Esophagus squamous epithelium (tissue), 5 donors: ENCODE results near the gene SH3PXD2A. TPM values are rescaled to one million over a fixed set of nuclear protein-coding genes. Genes with fewer than 3 reads are reported as not detected.

Experiments used
- DNase-seq: peaks from one replicate; lab custom pipeline; 2025; lab: John Stamatoyannopoulos, UW
- H3K27ac ChIP-seq, 4 donors: fragments of 200-600 bp; sonication (generic); one replicate each; pipeline ENCODE4 v1.5.1; 2016 to 2019; ENCODE audit warnings: mild to moderate bottlenecking in 1 of 4
- H3K27me3 ChIP-seq, 4 donors: fragments of 200-600 bp; sonication (generic); 1 replicate in 3 of 4; 2 replicates in 1 of 4; pipeline versions ENCODE4 v1.5.1 to v1.6.0; 2017 to 2021; ENCODE audit warnings: antibody characterized with exemption in 1 of 4
- H3K36me3 ChIP-seq, 3 donors: fragments of 200-600 bp; sonication (generic); one replicate each; pipeline ENCODE4 v1.5.1; 2016 to 2019
- H3K4me1 ChIP-seq, 3 donors: fragments of 200-600 bp; sonication (generic); one replicate each; pipeline ENCODE4 v1.5.1; 2017 to 2019
- H3K4me3 ChIP-seq, 4 donors: fragments of 200-600 bp; sonication (generic); 1 replicate in 3 of 4; 2 replicates in 1 of 4; pipeline ENCODE4 v1.5.1; 2016 to 2019; ENCODE audit warnings: mild to moderate bottlenecking in 2 of 4, moderate library complexity in 1 of 4
- H3K9me3 ChIP-seq, 3 donors: fragments of 200-600 bp; sonication (generic); one replicate each; pipeline ENCODE4 v1.5.1; 2016 to 2019
- POLR2A ChIP-seq, 4 donors: fragments of 450-650 bp; IDR thresholded peaks; one replicate each; pipeline ENCODE4 v1.6.1; 2017; ENCODE audit warnings: antibody characterized with exemption in 4 of 4, mild to moderate bottlenecking in 4 of 4, moderate library complexity in 3 of 4
- WGBS, 2 donors: methylation state at CpG; one replicate each; pipeline ENCODE4 v1.1.5; 2018; 5-methylcytosine and 5-hydroxymethylcytosine counted together
- intact Hi-C: fragments of 100-400 bp; cut with DNase I; formaldehyde crosslinking; loops from one replicate; pipeline ENCODE4 v1.15.0; 2022
- total RNA-seq, 4 donors: library from RNA; depleted of rRNA; stranded (reverse); fragments of >200 nt; gene quantifications; one replicate each; pipeline ENCODE4 v1.1.0, GENCODE V29; 2016
- TF ChIP-seq, protein P1 (sequence below), 6 experiments: fragments of 450-650 bp in 4 of 6; fragments of 200-600 bp in 2 of 6; sonication (generic) in 2 of 6; IDR thresholded peaks; one replicate each; pipeline ENCODE4 v1.5.1; 2016 to 2019; ENCODE audit warnings: antibody characterized with exemption in 6 of 6, mild to moderate bottlenecking in 4 of 6, moderate library complexity in 4 of 6
- donor health status: DM: yes; HTN: yes; CAD: no.

SH3PXD2A gene
- total RNA-seq, 4 donors from 2014 or later, result 25.1 to 57.8 (median 42.7) TPM

DNA sequence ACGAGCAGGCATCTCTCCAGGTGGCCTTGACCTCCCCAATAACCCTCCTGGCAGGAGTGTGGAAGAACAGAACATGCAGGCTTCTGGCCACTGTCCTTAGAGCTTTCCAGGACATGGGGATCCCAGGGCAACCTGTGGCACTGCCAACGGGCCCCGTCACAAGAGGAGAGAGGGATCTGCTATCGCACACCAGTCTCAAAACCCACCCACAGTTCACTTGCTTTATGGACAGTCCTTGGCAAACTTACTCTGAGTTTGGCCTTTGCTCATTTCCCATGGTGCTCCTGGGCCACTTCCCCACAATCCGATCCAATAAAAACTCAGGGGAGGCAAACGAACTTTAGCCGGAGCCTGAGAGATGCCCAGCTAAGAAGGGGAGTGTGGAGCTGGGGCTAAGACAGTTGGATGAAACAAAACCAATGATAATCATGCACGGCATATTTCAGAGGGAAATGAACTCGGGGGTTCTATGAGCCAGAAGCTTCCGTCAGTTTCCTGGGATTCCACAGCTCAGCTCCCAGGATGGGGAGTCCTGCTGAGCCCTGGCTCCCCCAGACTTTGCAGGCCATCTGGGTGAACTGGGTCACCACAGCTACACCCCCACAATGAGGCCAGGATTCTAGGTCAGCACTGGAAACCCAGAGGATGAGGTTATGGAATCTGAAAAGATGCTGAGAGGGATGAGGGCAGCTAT lies 203.4 kb downstream of the SH3PXD2A start:
- DNase-seq, result no peak
- no peak overlapping the region for H3K4me3 ChIP-seq
- H3K9me3 ChIP-seq, result no peaks in the 10 kb centered on the region
- H3K4me1 ChIP-seq, result peaks cover 49 to 99% (median 67%) of the 10 kb centered on the region in 3 donors
- H3K36me3 ChIP-seq, result peaks cover 0 to 60% (median 1%) of the 10 kb centered on the region in 3 donors
- TF ChIP-seq, protein P1, sequence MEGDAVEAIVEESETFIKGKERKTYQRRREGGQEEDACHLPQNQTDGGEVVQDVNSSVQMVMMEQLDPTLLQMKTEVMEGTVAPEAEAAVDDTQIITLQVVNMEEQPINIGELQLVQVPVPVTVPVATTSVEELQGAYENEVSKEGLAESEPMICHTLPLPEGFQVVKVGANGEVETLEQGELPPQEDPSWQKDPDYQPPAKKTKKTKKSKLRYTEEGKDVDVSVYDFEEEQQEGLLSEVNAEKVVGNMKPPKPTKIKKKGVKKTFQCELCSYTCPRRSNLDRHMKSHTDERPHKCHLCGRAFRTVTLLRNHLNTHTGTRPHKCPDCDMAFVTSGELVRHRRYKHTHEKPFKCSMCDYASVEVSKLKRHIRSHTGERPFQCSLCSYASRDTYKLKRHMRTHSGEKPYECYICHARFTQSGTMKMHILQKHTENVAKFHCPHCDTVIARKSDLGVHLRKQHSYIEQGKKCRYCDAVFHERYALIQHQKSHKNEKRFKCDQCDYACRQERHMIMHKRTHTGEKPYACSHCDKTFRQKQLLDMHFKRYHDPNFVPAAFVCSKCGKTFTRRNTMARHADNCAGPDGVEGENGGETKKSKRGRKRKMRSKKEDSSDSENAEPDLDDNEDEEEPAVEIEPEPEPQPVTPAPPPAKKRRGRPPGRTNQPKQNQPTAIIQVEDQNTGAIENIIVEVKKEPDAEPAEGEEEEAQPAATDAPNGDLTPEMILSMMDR (IDR thresholded peaks at IDR 0.05), result no peak
- TF ChIP-seq POLR2A (IDR thresholded peaks at IDR 0.05), result no peak
- intact Hi-C loops, result no loop called here
- H3K27me3 ChIP-seq, result no peaks in the 10 kb centered on the region
- WGBS, 2 donors, result 62 to 67% methylated on average over 4 to 10 of the region's 10 CpGs
- peak overlapping the region; percentile 49 to 84 (median 78) for H3K27ac ChIP-seq

DNA sequence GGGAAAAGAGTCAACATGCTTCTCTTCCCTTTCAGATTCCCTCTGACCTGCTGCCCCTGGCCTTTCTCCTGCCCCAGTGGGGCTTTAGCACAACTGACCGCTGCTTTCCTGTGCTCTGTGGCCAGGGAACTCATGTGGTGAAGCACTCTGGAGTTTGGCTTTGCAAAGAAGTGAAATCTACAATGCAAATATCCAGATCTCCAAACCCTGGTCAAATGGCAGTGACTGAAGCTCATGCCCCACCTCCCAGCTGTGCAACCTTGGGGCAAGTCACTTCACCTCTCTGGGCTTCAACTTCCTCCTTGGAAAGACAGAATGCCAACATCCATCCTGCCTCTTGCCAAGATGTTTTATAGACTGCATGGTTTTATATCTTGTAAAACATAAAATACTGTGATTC lies 204.0 kb downstream of the SH3PXD2A start:
- 82 to 100% methylated on average over 1 of the region's 1 CpG for WGBS, 2 donors
- peaks cover 0 to 60% (median 0%) of the 10 kb centered on the region in 3 donors for H3K36me3 ChIP-seq
- H3K9me3 ChIP-seq, result no peaks in the 10 kb centered on the region
- no peak for DNase-seq
- TF ChIP-seq, protein P1 (IDR thresholded peaks at IDR 0.05), result no peak
- H3K4me1 ChIP-seq, result peaks cover 46 to 99% (median 71%) of the 10 kb centered on the region in 3 donors
- H3K4me3 ChIP-seq, result no peak overlapping the region
- intact Hi-C loops, result no loop called here
- no peaks in the 10 kb centered on the region for H3K27me3 ChIP-seq
- peak overlapping the region in 3 of 4 donors; percentile 74 to 84 (median 81) for H3K27ac ChIP-seq

DNA sequence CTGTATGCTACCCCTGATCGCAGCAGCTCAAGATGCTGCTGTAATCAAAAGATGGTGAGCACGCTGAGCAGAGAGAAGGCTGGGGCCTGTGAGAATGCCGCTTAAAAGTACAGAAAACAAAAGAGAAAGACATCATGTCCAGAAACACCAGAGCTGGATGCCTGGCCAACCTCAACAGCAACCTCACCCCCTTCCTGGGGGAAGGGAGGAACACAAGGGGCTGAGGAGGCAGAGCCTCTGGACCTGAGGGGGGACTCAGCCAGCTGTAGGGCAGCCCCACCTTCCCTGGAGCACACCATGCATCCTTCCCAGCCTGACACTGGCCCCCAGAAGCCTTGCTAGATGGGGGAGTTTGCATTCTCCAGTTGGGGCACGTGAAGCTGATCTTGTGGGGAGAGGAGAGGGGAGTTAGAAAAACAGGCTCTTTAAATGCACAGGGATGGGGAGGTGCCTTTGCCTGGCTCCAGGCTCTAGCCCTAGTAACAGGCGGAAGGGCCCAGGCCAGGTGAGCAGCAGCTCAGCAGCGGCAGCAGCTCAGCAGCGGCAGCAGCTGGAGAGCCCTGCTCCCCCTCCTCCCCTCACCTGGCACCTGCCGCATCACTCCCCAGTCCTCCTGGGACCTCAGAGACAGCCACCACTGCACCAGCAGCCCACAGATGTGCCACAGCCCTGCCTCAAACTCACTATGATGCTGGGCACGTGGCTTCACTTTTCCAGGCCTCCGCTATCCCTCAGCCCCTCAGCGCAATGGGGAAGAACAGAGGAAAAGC lies 205.5 kb downstream of the SH3PXD2A start:
- 87 to 93% methylated on average over 7 to 9 of the region's 11 CpGs for WGBS, 2 donors
- H3K27ac ChIP-seq, result peak overlapping the region; percentile 32 to 81 (median 70)
- H3K27me3 ChIP-seq, result no peaks in the 10 kb centered on the region
- peaks cover 0 to 53% (median 0%) of the 10 kb centered on the region in 3 donors for H3K36me3 ChIP-seq
- H3K4me1 ChIP-seq, result peaks cover 39 to 98% (median 83%) of the 10 kb centered on the region in 3 donors
- no peaks in the 10 kb centered on the region for H3K9me3 ChIP-seq
- TF ChIP-seq POLR2A (IDR thresholded peaks at IDR 0.05), result no peak
- TF ChIP-seq, protein P1 (IDR thresholded peaks at IDR 0.05), result no peak
- no peak for DNase-seq
- H3K4me3 ChIP-seq, result no peak overlapping the region
- intact Hi-C loops, result no loop called here

DNA sequence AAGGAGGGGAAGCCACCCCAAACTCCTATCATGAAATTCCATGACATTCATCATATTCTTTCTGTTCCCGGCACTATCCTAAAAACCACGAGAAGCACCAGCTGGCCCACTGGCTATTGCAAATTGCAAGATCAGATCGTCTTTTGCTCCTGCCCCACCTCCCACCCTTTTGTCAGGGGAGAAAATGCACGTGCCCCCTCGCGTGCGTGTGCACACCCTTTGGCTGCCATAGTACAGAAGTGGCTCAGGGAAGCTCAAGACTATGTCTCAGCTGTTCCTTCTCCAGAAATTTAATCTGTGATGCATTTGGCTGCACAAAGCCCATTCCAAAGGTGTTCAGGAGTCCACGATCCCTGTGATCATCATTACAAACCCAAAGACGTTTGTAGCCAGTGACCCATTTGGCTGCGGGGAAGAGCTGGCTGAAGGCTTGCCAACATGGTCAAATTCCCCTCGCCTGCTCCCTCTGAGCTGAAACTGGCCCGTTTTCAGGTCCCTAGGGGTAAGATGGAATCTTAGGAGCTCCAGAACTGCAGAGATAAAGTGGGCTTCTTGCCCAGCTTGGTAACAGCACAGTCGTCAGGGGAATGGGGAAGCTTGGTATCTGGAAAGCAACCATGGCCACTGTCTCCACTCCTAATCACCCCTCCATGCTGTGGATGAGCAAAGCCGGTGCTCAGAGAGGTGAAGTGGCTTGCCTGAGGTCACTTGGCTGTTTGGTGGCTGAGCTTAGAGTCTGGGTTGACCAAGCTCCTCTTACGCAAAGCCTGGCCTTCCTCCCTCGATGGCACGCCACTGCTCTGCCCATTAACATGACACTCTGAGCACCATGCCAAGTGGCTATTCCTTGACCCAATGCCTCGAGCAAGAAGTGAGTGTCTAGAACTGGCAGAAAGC lies 206.5 kb downstream of the SH3PXD2A start:
- Histone ChIP-seq H3K27me3 (no peaks in the 10 kb centered on the region), H3K4me3 (no peak overlapping the region), H3K36me3 (peaks cover 0 to 55% (median 0%) of the 10 kb centered on the region in 3 donors), H3K9me3 (no peaks in the 10 kb centered on the region), H3K4me1 (peaks cover 32 to 98% (median 80%) of the 10 kb centered on the region in 3 donors), H3K27ac (peak overlapping the region; percentile 32 to 81 (median 70))
- intact Hi-C loops, result no loop called here
- DNase-seq, result no peak
- TF ChIP-seq, protein P1 (IDR thresholded peaks at IDR 0.05), result no peak
- no peak for TF ChIP-seq POLR2A (IDR thresholded peaks at IDR 0.05)
- 30 to 51% methylated on average over 13 to 18 of the region's 18 CpGs for WGBS, 2 donors
